Common myeloid progenitor, CD34-positive (primary cell): ENCODE data around the gene KMT2E.

ENCODE experiments used
- CTCF ChIA-PET: fragments of 350-600 bp; sonication (Branson Sonifier 250); formaldehyde crosslinking; loops from one replicate; lab custom pipeline; 2021; ENCODE audit warnings: antibody characterized with exemption; lab: Charles Lee
- POLR2A ChIA-PET: fragments of 350-600 bp; sonication (Branson Sonifier 250); formaldehyde crosslinking; loops from one replicate; lab custom pipeline; 2021; ENCODE audit warnings: antibody characterized with exemption; lab: Charles Lee
- DNase-seq, 3 donors: peaks; one replicate each; pipeline versions ENCODE4 v3.0.0 to v3.0.0-alpha.2; 2013
- H3K27ac ChIP-seq, 2 experiments: 1 replicate in 1 of 2; 2 replicates in 1 of 2; pipeline ENCODE4 v1.7.0; 2013; ENCODE audit warnings: inconsistent platforms in 2 of 2, low read length in 2 of 2, mild to moderate bottlenecking in 2 of 2, low read depth in 1 of 2, moderate library complexity in 1 of 2; ENCODE audit not compliant: severe bottlenecking in 2 of 2, insufficient read depth in 1 of 2, poor library complexity in 1 of 2
- H3K27me3 ChIP-seq, 5 experiments: replicated peaks in 2 of 5; 1 replicate in 3 of 5; 2 replicates in 2 of 5; pipeline versions ENCODE4 v1.6.1 to v1.7.0; 2013; ENCODE audit warnings: low read length in 4 of 5, mild to moderate bottlenecking in 2 of 5, moderate library complexity in 2 of 5, inconsistent platforms in 1 of 5; ENCODE audit not compliant: insufficient read depth in 5 of 5, control insufficient read depth in 4 of 5
- H3K36me3 ChIP-seq, 4 experiments: 1 replicate in 2 of 4; 2 replicates in 2 of 4; pipeline versions ENCODE4 v1.6.1 to v1.7.0; 2013; ENCODE audit warnings: low read length in 3 of 4, control low read depth in 1 of 4, mild to moderate bottlenecking in 1 of 4; ENCODE audit not compliant: control insufficient read depth in 4 of 4, insufficient read depth in 4 of 4
- H3K4me1 ChIP-seq, 4 experiments: 1 replicate in 3 of 4; 2 replicates in 1 of 4; pipeline versions ENCODE4 v1.6.1 to v1.7.1; 2013; ENCODE audit warnings: low read length in 3 of 4, mild to moderate bottlenecking in 3 of 4, control low read depth in 1 of 4, inconsistent platforms in 1 of 4, moderate library complexity in 1 of 4; ENCODE audit not compliant: control insufficient read depth in 4 of 4, insufficient read depth in 4 of 4; ENCODE audit errors: control extremely low read depth in 1 of 4
- H3K4me3 ChIP-seq, 7 experiments: 1 replicate in 4 of 7; 2 replicates in 3 of 7; pipeline versions ENCODE4 v1.5.1 to v1.7.0; 2013; ENCODE audit warnings: mild to moderate bottlenecking in 7 of 7, low read length in 6 of 7, moderate library complexity in 6 of 7, inconsistent platforms in 2 of 7, low read depth in 2 of 7, control low read depth in 1 of 7; ENCODE audit not compliant: insufficient read depth in 4 of 7, control insufficient read depth in 1 of 7; ENCODE audit errors: extremely low read depth in 1 of 7
- H3K9me3 ChIP-seq, 5 experiments: 1 replicate in 4 of 5; 2 replicates in 1 of 5; pipeline versions ENCODE4 v1.6.1 to v1.7.1; 2013; ENCODE audit warnings: low read length in 4 of 5, mild to moderate bottlenecking in 2 of 5, inconsistent platforms in 1 of 5, low read depth in 1 of 5, moderate library complexity in 1 of 5; ENCODE audit not compliant: control insufficient read depth in 4 of 5, insufficient read depth in 2 of 5; ENCODE audit errors: control extremely low read depth in 1 of 5
- WGBS: methylation state at CpG from one replicate; pipeline ENCODE4 v1.1.5; 2013; ENCODE audit not compliant: insufficient coverage; 5-methylcytosine and 5-hydroxymethylcytosine counted together

Gene KMT2E

GRCh38 chr7:105021352-105021751, 7.3 kb downstream of the KMT2E start:
- Histone ChIP-seq H3K4me3 (no peak overlapping the region), H3K4me1 (peaks cover 18 to 60% (median 54%) of the 10 kb centered on the region in 4 experiments), H3K9me3 (no peaks in the 10 kb centered on the region), H3K27ac (no peak overlapping the region), H3K27me3 (no peaks in the 10 kb centered on the region), H3K36me3 (no peaks in the 10 kb centered on the region)
- WGBS: no CpG with 5 or more reads among the region's 3 CpGs
- no peak for DNase-seq
- CTCF ChIA-PET: interaction anchor here (0.8 to 1.5 kb wide), 4 partner anchors 12 to 42 kb away, joined by 3 to 5 read pairs (median 3); no protein-coding TSS in a partner anchor
- POLR2A ChIA-PET: no interaction called here

- Histone ChIP-seq H3K4me1 (peaks cover 15 to 54% (median 49%) of the 10 kb centered on the region in 4 experiments), H3K4me3 (no peak overlapping the region), H3K36me3 (no peaks in the 10 kb centered on the region), H3K9me3 (no peaks in the 10 kb centered on the region), H3K27me3 (no peaks in the 10 kb centered on the region), H3K27ac (no peak overlapping the region)
- ChIA-PET CTCF (interaction anchor here (0.8 to 1.5 kb wide), 2 partner anchors 20 to 39 kb away, joined by 3 read pairs; no protein-coding TSS in a partner anchor), POLR2A (no interaction called here)
- WGBS: no CpG with 5 or more reads among the region's 3 CpGs
- DNase-seq: no peak
These were observed 8.0 kb downstream of the KMT2E start for GRCh38 chr7:105021967-105022366.

GRCh38 chr7:105022458-105022857, 8.5 kb downstream of the KMT2E start:
- no peaks in the 10 kb centered on the region for H3K9me3 ChIP-seq
- WGBS: no CpG with 5 or more reads among the region's 4 CpGs
- H3K4me3 ChIP-seq: no peak overlapping the region
- no peak overlapping the region for H3K27ac ChIP-seq
- H3K27me3 ChIP-seq: no peaks in the 10 kb centered on the region
- no peak for DNase-seq
- POLR2A ChIA-PET: no interaction called here
- no peaks in the 10 kb centered on the region for H3K36me3 ChIP-seq
- peaks cover 11 to 53% (median 44%) of the 10 kb centered on the region in 4 experiments for H3K4me1 ChIP-seq
- CTCF ChIA-PET: no interaction called here

- H3K4me1 ChIP-seq: peaks cover 9 to 41% (median 31%) of the 10 kb centered on the region in 4 experiments
- H3K27me3 ChIP-seq: no peaks in the 10 kb centered on the region
- ChIA-PET CTCF (interaction anchor here (0.8 to 3.6 kb wide), 5 partner anchors 9 to 101 kb away, joined by 3 to 26 read pairs (median 6); no protein-coding TSS in a partner anchor), POLR2A (no interaction called here)
- H3K4me3 ChIP-seq: no peak overlapping the region
- no peaks in the 10 kb centered on the region for H3K36me3 ChIP-seq
- no peak overlapping the region for H3K27ac ChIP-seq
- WGBS: no CpG with 5 or more reads among the region's 1 CpG
- H3K9me3 ChIP-seq: no peaks in the 10 kb centered on the region
- no peak for DNase-seq
These were observed 10.7 kb downstream of the KMT2E start for GRCh38 chr7:105024734-105025133.

GRCh38 chr7:105026750-105027149, 12.7 kb downstream of the KMT2E start:
- no peaks in the 10 kb centered on the region for H3K36me3 ChIP-seq
- no peaks in the 10 kb centered on the region for H3K9me3 ChIP-seq
- H3K4me3 ChIP-seq: no peak overlapping the region
- CTCF ChIA-PET: interaction anchor here (0.8 to 4.0 kb wide), 10 partner anchors 10 to 46 kb away, joined by 3 to 26 read pairs (median 8); no protein-coding TSS in a partner anchor
- POLR2A ChIA-PET: interaction anchor here (0.7 kb wide), 1 partner anchor 395 kb away, joined by 6 read pairs; no protein-coding TSS in a partner anchor
- no peak overlapping the region for H3K27ac ChIP-seq
- DNase-seq: no peak
- WGBS: no CpG with 5 or more reads among the region's 2 CpGs
- H3K27me3 ChIP-seq: no peaks in the 10 kb centered on the region
- peaks cover 6 to 28% (median 16%) of the 10 kb centered on the region in 4 experiments for H3K4me1 ChIP-seq

- POLR2A ChIA-PET: no interaction called here
These were observed 13.3 kb downstream of the KMT2E start for GRCh38 chr7:105027176-105027853.

GRCh38 chr7:105028004-105028403, 14.0 kb downstream of the KMT2E start:
- no peak for DNase-seq
- Histone ChIP-seq H3K27me3 (no peaks in the 10 kb centered on the region), H3K27ac (no peak overlapping the region), H3K9me3 (no peaks in the 10 kb centered on the region), H3K4me1 (peaks cover 6 to 17% (median 8%) of the 10 kb centered on the region in 4 experiments), H3K4me3 (no peak overlapping the region), H3K36me3 (no peaks in the 10 kb centered on the region)
- CTCF ChIA-PET: interaction anchor here (1.0 to 4.0 kb wide), 5 partner anchors 9 to 26 kb away, joined by 3 to 15 read pairs (median 10); no protein-coding TSS in a partner anchor
- 93% methylated on average over 3 of the region's 5 CpGs for WGBS
- POLR2A ChIA-PET: interaction anchor here (1.4 kb wide), 1 partner anchor 14 kb away, joined by 3 read pairs; the partner anchor contains the start of gene KMT2E

More at GRCh38 chr7:105027176-105027853, 13.3 kb downstream of the KMT2E start:
- Histone ChIP-seq H3K27ac (no peak overlapping the region), H3K27me3 (no peaks in the 10 kb centered on the region), H3K9me3 (no peaks in the 10 kb centered on the region), H3K36me3 (no peaks in the 10 kb centered on the region), H3K4me3 (no peak overlapping the region), H3K4me1 (peaks cover 6 to 23% (median 10%) of the 10 kb centered on the region in 4 experiments)
- CTCF ChIA-PET: interaction anchor here (0.8 to 4.0 kb wide), 8 partner anchors 10 to 27 kb away, joined by 3 to 26 read pairs (median 8); no protein-coding TSS in a partner anchor
- DNase-seq: no peak
- no CpG with 5 or more reads among the region's 2 CpGs for WGBS
